GM12865 (cell line): ENCODE data around the gene PEX11G.

Source experiments
- DNase-seq: peaks from one replicate; pipeline ENCODE4 v3.0.0; 2010; ENCODE audit warnings: low read depth
- H3K4me3 ChIP-seq: 2 replicates; pipeline ENCODE4 v1.5.1; 2011; ENCODE audit warnings: mild to moderate bottlenecking, low read depth, low read length, control low read depth
- TF ChIP-seq, protein P1 (sequence below): IDR thresholded peaks from 2 replicates; pipeline ENCODE4 v1.5.1; 2011; ENCODE audit warnings: low read length, control low read depth, low read depth, inconsistent platforms; ENCODE audit not compliant: insufficient read depth; ENCODE audit errors: missing control alignments

PEX11G gene

DNA sequence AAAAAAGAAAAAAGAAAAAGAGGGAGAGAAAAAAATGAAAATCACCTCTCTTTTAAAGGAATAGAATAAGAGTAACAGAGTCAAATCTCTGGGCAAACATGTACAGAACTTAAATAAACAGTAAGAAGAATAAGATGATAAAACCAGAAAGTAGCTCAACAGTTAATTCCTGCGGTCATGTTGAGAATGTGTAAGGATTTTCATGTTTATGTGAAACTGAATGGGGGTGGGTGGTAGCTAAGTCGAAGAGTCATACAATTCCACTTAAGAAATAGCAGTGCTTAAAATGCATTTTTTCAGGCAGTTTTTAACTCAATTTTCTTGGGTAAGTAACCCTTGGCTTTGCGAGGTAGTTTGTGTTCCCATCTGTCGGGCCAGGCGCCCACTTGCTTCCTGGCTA lies 60.9 kb downstream of the PEX11G start:
- no peak overlapping the region for H3K4me3 ChIP-seq
- peak; percentile 64 for DNase-seq
- TF ChIP-seq, protein P1, sequence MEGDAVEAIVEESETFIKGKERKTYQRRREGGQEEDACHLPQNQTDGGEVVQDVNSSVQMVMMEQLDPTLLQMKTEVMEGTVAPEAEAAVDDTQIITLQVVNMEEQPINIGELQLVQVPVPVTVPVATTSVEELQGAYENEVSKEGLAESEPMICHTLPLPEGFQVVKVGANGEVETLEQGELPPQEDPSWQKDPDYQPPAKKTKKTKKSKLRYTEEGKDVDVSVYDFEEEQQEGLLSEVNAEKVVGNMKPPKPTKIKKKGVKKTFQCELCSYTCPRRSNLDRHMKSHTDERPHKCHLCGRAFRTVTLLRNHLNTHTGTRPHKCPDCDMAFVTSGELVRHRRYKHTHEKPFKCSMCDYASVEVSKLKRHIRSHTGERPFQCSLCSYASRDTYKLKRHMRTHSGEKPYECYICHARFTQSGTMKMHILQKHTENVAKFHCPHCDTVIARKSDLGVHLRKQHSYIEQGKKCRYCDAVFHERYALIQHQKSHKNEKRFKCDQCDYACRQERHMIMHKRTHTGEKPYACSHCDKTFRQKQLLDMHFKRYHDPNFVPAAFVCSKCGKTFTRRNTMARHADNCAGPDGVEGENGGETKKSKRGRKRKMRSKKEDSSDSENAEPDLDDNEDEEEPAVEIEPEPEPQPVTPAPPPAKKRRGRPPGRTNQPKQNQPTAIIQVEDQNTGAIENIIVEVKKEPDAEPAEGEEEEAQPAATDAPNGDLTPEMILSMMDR, result no peak

DNA sequence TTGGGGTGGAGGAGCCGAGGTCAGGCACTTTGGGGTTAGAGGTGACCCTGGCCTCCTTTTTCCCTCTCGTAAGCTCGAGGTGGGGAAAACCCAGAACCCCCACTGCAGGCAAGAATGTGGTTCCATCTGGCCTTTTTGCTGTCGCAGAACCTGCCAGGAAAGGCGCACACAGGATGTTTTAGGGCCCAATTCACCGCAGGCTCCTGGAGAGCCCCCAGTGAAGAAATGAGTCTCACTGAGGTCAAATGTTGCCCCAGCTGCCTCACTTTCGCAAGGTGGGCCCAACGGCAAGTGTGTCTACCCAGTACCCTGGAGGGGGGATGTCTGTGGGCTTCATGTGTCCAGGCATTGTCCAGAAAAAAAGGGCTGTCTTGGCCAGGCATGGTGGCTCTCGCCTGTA lies 61.8 kb downstream of the PEX11G start:
- peak; percentile 90 for DNase-seq
- TF ChIP-seq, protein P1, result no peak

More for the DNA sequence above, 61.8 kb downstream of the PEX11G start:
- H3K4me3 ChIP-seq, result no peak overlapping the region
